Ectodermal cell (in vitro differentiated cells): ENCODE results near the gene PIGL.

Experiments used
- H3K27ac ChIP-seq: 2 replicates; pipeline ENCODE4 v1.7.0; 2013; ENCODE audit warnings: mild to moderate bottlenecking, low read depth, low read length; ENCODE audit not compliant: insufficient read depth, poor library complexity, severe bottlenecking
- H3K27me3 ChIP-seq: 2 replicates; pipeline ENCODE4 v1.7.0; 2013; ENCODE audit warnings: mild to moderate bottlenecking, low read length; ENCODE audit not compliant: insufficient read depth, control insufficient read depth, poor library complexity, severe bottlenecking
- H3K36me3 ChIP-seq: one replicate; pipeline ENCODE4 v1.7.0; 2013; ENCODE audit warnings: low read length; ENCODE audit not compliant: control insufficient read depth, insufficient read depth
- H3K4me1 ChIP-seq: one replicate; pipeline ENCODE4 v1.7.0; 2013; ENCODE audit warnings: low read length; ENCODE audit not compliant: control insufficient read depth, insufficient read depth
- H3K4me3 ChIP-seq: 2 replicates; pipeline ENCODE4 v1.7.0; 2013; ENCODE audit warnings: low read depth, low read length, control low read depth; ENCODE audit not compliant: insufficient read depth
- H3K9me3 ChIP-seq: 2 replicates; pipeline ENCODE4 v1.7.0; 2013; ENCODE audit warnings: mild to moderate bottlenecking, low read length, moderate library complexity; ENCODE audit not compliant: control insufficient read depth
- WGBS, 2 experiments: methylation state at CpG; one replicate each; pipeline ENCODE4 v1.1.7; 2013; ENCODE audit warnings: missing lambda C conversion rate in 2 of 2; 5-methylcytosine and 5-hydroxymethylcytosine counted together

PIGL gene

DNA sequence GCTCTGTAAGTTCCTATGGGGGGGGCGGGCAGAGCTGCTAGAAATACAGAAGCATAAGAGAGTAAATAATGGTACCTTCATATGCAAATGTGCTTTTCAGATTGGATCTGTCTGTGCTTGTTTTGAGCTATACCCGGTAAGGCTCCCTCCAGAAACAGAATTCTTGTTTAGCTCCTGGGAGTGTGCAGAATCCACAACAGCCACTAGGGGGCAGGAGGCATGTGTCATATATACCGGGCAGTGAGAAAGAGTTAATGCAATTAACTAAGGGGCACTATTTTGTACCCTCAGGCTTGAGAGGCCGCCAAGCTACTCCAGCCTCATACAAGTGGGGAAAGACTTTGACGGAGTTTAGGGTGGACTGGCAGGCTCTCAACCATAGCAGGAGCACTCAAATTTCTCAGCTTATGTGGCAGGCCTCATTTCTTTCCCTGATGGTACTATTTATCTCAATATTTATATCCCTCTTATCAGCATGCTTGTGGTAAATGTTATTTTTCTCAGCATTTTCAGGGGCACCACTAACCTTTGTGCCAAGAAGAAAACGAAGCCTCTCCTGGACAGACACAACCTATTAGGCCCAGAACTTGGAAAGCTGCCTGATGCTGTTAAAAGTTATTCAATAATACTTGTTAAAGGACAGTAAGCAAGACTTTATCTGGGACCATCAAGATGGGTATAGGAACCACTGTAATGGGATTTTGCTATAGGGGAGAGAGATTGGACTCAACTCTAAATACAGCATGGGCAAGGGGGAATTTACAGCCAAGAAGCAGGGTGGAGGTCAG is 146.9 kb downstream of the PIGL start:
- WGBS, 2 experiments, result 15 to 19% methylated on average over 6 of the region's 6 CpGs
- Histone ChIP-seq H3K27ac (no peak overlapping the region), H3K27me3 (no peaks in the 10 kb centered on the region), H3K36me3 (no peaks in the 10 kb centered on the region), H3K4me3 (no peak overlapping the region), H3K9me3 (no peaks in the 10 kb centered on the region), H3K4me1 (no peaks in the 10 kb centered on the region)

DNA sequence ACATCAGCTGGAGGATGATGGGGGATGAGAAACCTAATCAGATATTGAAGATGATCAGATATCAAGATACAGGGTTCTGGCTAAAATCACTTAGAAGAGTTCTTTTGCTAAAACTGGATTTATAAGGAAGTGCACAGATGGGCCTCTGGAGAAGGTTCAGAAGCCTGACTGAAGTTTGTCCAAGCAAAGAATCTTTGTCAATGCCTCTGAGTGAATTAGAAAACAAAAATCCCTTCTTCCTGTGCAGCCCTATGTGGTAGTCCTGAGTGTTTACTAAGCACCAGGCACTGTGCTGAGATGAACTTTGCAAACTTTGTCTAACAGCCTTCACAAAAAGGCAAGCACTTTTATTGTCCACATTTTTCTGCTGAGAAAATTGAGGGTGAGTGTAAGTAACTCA is 147.6 kb downstream of the PIGL start:
- Histone ChIP-seq H3K9me3 (no peaks in the 10 kb centered on the region), H3K27ac (no peak overlapping the region), H3K4me3 (no peak overlapping the region), H3K27me3 (no peaks in the 10 kb centered on the region), H3K4me1 (no peaks in the 10 kb centered on the region), H3K36me3 (no peaks in the 10 kb centered on the region)

- H3K27ac ChIP-seq, result no peak overlapping the region
- no peak overlapping the region for H3K4me3 ChIP-seq
- whole genome bisulfite sequencing, 2 experiments, result 95 to 96% methylated on average over 5 of the region's 5 CpGs
- no peaks in the 10 kb centered on the region for H3K9me3 ChIP-seq
- no peaks in the 10 kb centered on the region for H3K27me3 ChIP-seq
- no peaks in the 10 kb centered on the region for H3K36me3 ChIP-seq
- H3K4me1 ChIP-seq, result no peaks in the 10 kb centered on the region
Measured at GRCh38 chr17:16371742-16372141, 154.7 kb downstream of the PIGL start.

DNA sequence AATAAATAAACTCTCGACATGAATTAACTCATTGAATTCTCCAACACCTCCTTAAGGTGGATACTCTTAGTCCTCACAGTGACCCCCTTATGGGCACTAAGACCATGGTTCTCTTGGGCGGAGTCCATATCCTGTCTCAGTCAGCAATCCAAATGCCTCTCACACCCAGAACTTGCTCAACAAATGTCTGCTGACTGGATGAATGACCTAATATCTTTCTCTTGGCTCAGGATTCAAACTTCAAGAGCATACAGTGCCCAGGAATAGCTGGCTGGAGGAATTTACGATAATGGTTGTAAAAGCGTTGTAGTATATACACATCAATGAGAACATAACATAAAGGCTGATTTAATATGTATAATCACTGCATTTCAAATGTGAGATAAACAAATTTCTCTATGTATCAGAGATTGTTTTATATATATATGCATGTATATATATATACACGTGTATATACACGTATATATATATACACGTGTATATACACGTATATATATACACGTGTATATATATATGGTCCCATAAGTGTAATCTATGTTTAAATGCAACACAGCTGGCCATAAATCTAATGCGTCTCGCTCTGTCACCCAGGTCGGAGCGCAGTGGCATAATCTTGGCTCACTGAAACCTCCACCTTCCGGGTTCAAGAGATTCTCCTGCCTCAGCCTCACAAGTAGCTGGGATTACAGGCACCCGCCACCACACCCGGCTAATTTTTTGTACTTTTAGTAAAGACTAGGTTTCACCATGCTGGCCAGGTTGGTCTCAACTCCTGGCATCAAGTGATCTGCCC is 157.3 kb downstream of the PIGL start:
- no peaks in the 10 kb centered on the region for H3K4me1 ChIP-seq
- no peaks in the 10 kb centered on the region for H3K27me3 ChIP-seq
- H3K9me3 ChIP-seq, result no peaks in the 10 kb centered on the region
- H3K36me3 ChIP-seq, result no peaks in the 10 kb centered on the region
- 93 to 94% methylated on average over 10 to 13 of the region's 16 CpGs for WGBS, 2 experiments
- H3K4me3 ChIP-seq, result no peak overlapping the region
- no peak overlapping the region for H3K27ac ChIP-seq
